KMS-11 (cell line): ENCODE data around the gene SIAE.

ENCODE experiments used
- H2AFZ ChIP-seq: fragments of 200-600 bp; sonication (generic); 2 replicates; pipeline ENCODE4 v1.6.1; 2016; ENCODE audit warnings: antibody characterized with exemption, mixed run types, low read depth
- H3K27ac ChIP-seq: fragments of 200-600 bp; sonication (generic); 2 replicates; pipeline ENCODE4 v1.6.1; 2016; ENCODE audit warnings: mild to moderate bottlenecking, mixed run types
- H3K27me3 ChIP-seq: fragments of 200-600 bp; sonication (generic); 2 replicates; pipeline ENCODE4 v1.6.1; 2017; ENCODE audit warnings: mild to moderate bottlenecking, low read depth, mixed run types, moderate library complexity; ENCODE audit not compliant: insufficient read depth
- H3K36me3 ChIP-seq: fragments of 200-600 bp; sonication (generic); 2 replicates; pipeline ENCODE4 v1.6.1; 2017; ENCODE audit warnings: mild to moderate bottlenecking, mixed run types; ENCODE audit not compliant: insufficient read depth
- H3K4me1 ChIP-seq: fragments of 200-600 bp; sonication (generic); 2 replicates; pipeline ENCODE4 v1.6.1; 2016; ENCODE audit warnings: mild to moderate bottlenecking, low read depth, mixed run types; ENCODE audit not compliant: poor library complexity, severe bottlenecking
- H3K4me2 ChIP-seq: fragments of 200-600 bp; sonication (generic); 2 replicates; pipeline ENCODE4 v1.7.0; 2016; ENCODE audit warnings: mild to moderate bottlenecking, mixed run types
- H3K4me3 ChIP-seq: fragments of 200-600 bp; sonication (generic); IDR thresholded peaks from 2 replicates; pipeline ENCODE4 v1.6.1; 2017; ENCODE audit warnings: low read depth, low read length, mixed read lengths; ENCODE audit not compliant: insufficient read depth
- H3K79me2 ChIP-seq: fragments of 200-600 bp; sonication (generic); 2 replicates; pipeline ENCODE4 v1.6.1; 2016; ENCODE audit warnings: low read depth, mixed run types; ENCODE audit not compliant: insufficient read depth
- H3K9ac ChIP-seq: fragments of 200-600 bp; sonication (generic); 2 replicates; pipeline ENCODE4 v1.6.1; 2016; ENCODE audit warnings: mild to moderate bottlenecking, mixed run types
- H4K20me1 ChIP-seq: fragments of 200-600 bp; sonication (generic); 2 replicates; pipeline ENCODE4 v1.6.1; 2016; ENCODE audit warnings: mild to moderate bottlenecking, mixed run types; ENCODE audit not compliant: insufficient read depth
- TF ChIP-seq, protein P1 (sequence below): fragments of 200-600 bp; sonication (generic); conservative IDR thresholded peaks from 2 replicates; pipeline ENCODE4 v1.6.1; 2017; ENCODE audit warnings: low read depth, mild to moderate bottlenecking, antibody characterized with exemption, low read length, moderate library complexity, mixed read lengths

Gene SIAE

DNA sequence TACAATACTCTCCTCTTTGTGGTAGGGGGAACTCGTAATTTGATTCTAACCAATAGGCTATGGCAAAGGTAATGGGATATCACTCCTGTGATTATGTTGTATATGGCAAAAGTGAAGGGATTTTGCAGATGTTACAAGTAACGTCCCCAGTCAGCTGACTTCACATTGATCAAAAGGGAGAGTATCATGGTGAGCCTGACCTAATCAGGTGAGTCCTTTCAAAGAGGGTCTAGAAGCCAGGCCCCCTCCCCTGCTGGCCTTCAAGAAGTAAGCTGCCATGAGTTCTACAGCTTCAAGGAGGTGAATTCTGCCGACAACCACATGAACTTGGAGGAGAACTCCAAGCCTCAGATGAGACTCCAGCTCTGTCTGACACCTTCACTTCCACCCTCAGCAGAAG lies 30.9 kb downstream of the SIAE start:
- no peaks in the 10 kb centered on the region for H3K27me3 ChIP-seq
- H3K27ac ChIP-seq: no peak overlapping the region
- H3K36me3 ChIP-seq: no peaks in the 10 kb centered on the region
- H3K79me2 ChIP-seq: no peaks in the 10 kb centered on the region
- peaks cover 4% of the 10 kb centered on the region for H3K4me1 ChIP-seq
- no peaks in the 10 kb centered on the region for H4K20me1 ChIP-seq
- no peak overlapping the region for H3K4me2 ChIP-seq
- H3K4me3 ChIP-seq: no peak overlapping the region
- TF ChIP-seq, protein P1, sequence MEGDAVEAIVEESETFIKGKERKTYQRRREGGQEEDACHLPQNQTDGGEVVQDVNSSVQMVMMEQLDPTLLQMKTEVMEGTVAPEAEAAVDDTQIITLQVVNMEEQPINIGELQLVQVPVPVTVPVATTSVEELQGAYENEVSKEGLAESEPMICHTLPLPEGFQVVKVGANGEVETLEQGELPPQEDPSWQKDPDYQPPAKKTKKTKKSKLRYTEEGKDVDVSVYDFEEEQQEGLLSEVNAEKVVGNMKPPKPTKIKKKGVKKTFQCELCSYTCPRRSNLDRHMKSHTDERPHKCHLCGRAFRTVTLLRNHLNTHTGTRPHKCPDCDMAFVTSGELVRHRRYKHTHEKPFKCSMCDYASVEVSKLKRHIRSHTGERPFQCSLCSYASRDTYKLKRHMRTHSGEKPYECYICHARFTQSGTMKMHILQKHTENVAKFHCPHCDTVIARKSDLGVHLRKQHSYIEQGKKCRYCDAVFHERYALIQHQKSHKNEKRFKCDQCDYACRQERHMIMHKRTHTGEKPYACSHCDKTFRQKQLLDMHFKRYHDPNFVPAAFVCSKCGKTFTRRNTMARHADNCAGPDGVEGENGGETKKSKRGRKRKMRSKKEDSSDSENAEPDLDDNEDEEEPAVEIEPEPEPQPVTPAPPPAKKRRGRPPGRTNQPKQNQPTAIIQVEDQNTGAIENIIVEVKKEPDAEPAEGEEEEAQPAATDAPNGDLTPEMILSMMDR: no peak
- H3K9ac ChIP-seq: no peak overlapping the region
- no peak overlapping the region for H2AFZ ChIP-seq

DNA sequence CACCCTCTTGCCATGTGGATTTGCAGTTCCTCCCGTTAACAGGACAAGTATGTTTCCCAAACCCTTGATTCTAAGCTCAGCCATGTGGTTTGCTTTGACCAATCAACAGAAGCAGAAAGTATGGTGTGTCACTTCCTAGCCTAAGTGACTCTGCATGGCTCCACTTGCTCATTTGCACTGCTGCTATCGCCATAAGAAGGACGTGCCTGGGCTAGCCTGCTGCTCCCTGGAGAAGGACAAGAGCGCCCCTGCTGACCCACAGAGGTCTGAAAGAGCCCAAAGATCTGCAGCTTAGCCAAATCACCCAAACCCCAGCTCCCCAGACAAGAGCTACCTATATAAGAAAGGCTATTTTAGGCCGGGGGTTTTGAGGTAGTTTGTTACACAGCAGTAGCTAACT lies 32.9 kb downstream of the SIAE start:
- H4K20me1 ChIP-seq: no peaks in the 10 kb centered on the region
- H2AFZ ChIP-seq: no peak overlapping the region
- no peak overlapping the region for H3K4me2 ChIP-seq
- TF ChIP-seq, protein P1: no peak
- no peaks in the 10 kb centered on the region for H3K79me2 ChIP-seq
- no peak overlapping the region for H3K9ac ChIP-seq
- H3K4me1 ChIP-seq: peaks cover 4% of the 10 kb centered on the region
- H3K27me3 ChIP-seq: no peaks in the 10 kb centered on the region
- no peaks in the 10 kb centered on the region for H3K36me3 ChIP-seq
- H3K4me3 ChIP-seq: no peak overlapping the region
- no peak overlapping the region for H3K27ac ChIP-seq

DNA sequence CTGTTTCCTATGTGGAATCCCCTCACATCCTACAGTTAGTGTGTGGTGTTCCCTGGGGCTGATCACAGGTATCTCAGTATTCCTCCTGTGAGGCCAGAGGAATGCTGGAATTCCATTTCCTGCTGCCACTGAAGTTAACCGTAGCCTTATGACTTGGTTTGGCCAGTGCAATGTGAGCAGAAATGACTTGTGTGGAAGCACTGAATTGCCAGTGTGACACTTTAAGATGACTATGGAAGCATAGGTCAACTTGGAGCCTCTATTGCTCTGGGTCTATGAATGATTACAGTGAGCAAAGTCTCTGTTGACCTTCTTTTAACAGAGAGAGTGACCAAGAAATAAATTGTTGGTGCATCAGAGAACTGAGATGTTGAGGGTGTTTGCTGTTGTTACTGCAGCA lies 34.4 kb downstream of the SIAE start:
- no peak overlapping the region for H2AFZ ChIP-seq
- H4K20me1 ChIP-seq: no peaks in the 10 kb centered on the region
- H3K27ac ChIP-seq: no peak overlapping the region
- TF ChIP-seq, protein P1: no peak
- H3K4me3 ChIP-seq: no peak overlapping the region
- H3K79me2 ChIP-seq: no peaks in the 10 kb centered on the region
- peaks cover 4% of the 10 kb centered on the region for H3K4me1 ChIP-seq
- H3K36me3 ChIP-seq: no peaks in the 10 kb centered on the region
- H3K4me2 ChIP-seq: no peak overlapping the region
- H3K27me3 ChIP-seq: no peaks in the 10 kb centered on the region
- H3K9ac ChIP-seq: no peak overlapping the region

DNA sequence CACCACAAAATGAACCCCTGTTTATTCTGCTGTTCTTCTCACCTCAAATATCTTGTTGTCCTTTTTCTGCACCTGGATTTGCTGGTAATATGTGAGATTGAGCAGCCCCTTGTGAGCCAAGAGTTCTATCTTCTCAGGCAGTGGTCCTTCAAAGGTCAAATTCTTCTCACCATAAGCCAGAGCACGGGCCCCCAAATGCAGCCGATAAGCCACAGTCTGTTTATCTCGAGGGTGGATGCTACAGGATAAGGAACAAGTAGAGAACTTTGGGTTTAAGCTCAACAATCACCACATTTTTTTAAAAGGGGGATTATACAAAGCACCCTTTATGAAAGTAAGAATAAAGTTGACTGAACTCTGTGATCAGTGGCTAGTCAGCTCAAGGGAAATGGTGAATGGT lies 35.0 kb downstream of the SIAE start:
- Histone ChIP-seq H3K79me2 (no peaks in the 10 kb centered on the region), H3K4me1 (no peaks in the 10 kb centered on the region), H3K27ac (no peak overlapping the region), H3K4me3 (no peak overlapping the region), H3K9ac (no peak overlapping the region), H3K36me3 (no peaks in the 10 kb centered on the region), H4K20me1 (no peaks in the 10 kb centered on the region), H3K4me2 (no peak overlapping the region), H2AFZ (no peak overlapping the region), H3K27me3 (no peaks in the 10 kb centered on the region)
- TF ChIP-seq, protein P1: no peak
